ENCODE results near the gene LGALS8. TPM values are rescaled to one million over a fixed set of nuclear protein-coding genes. Genes with fewer than 3 reads are reported as not detected.

The LGALS8 gene
- total RNA-seq, 5 donors from 2014 or later (not counting 1 experiment from before 2014, with no cell fraction given) = 106 to 147 (median 124) TPM

DNA sequence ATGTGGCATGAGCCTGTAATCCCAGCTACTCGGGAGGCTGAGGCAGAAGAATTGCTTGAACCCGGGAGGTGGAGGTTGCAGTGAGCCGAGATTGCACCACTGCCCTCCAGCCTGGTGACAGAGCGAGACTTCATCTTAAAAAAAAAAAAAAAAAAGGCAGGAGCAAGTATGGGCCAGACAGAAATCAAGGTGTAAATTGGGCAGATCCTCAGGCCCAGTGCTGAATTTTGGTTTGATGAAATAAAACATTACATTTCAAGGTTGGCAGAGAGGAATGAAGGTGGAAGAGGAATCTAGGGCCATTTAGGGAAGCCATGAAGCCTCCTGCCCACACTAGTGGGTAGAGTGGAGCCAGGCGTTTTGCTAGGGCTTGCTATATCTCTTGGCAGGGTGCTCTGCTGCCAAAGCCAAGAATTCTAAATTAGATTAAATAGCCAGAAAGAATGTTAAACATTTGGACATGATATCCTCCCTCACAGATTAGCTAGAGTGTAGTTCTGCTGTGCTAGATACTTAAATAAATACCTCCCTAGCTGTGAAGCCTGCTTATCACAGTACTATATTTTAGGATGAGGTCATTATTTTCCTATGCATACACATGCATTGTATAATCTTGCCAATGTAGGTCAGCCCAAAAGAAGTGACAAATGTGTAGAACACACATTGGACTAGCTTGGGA is 16.6 kb upstream of the LGALS8 start:
- H3K36me3 ChIP-seq (ENCODE audit: control insufficient read depth in 2 of 2, extremely low read depth in 1 of 2, insufficient read depth in 1 of 2, low read length in 1 of 2) = no peaks in the 10 kb centered on the region
- no peaks in the 10 kb centered on the region for H3K9me3 ChIP-seq
- H3K27me3 ChIP-seq (replicated peaks in 1 of 2; ENCODE audit: control insufficient read depth in 2 of 2, extremely low read depth in 1 of 2, insufficient read depth in 2 of 2, low read length in 1 of 2) = no peaks in the 10 kb centered on the region
- no peak overlapping the region for H3K27ac Mint-ChIP-seq
- H3K36me3 Mint-ChIP-seq = no peaks in the 10 kb centered on the region
- POLR2A ChIA-PET = interaction anchor here in 1 of 2 donors (0.6 kb wide), 1 partner anchor 49 kb away, joined by 6 read pairs; no protein-coding TSS in a partner anchor
- H3K27ac ChIP-seq (ENCODE audit: low read length) = no peak overlapping the region
- H3K4me1 Mint-ChIP-seq = peaks cover 20 to 38% (median 29%) of the 10 kb centered on the region in 3 donors
- no peak for DNase-seq
- no peak overlapping the region for H3K4me3 ChIP-seq (ENCODE audit: control insufficient read depth in 1 of 2, extremely low read depth in 1 of 2, low read length in 1 of 2)
- CTCF ChIA-PET = no interaction called here
- peaks cover 0 to 4% of the 10 kb centered on the region in 2 donors for H3K27me3 Mint-ChIP-seq
- ATAC-seq (replicated peaks in 1 of 4) = no peak
- 97% methylated on average over 3 of the region's 5 CpGs for WGBS (ENCODE audit: insufficient coverage)
- H3K9me3 Mint-ChIP-seq = no peaks in the 10 kb centered on the region
- no peak overlapping the region for H3K4me3 Mint-ChIP-seq
- H3K4me1 ChIP-seq (ENCODE audit: control insufficient read depth in 1 of 2, extremely low read depth in 1 of 2, insufficient read depth in 2 of 2, low read length in 2 of 2) = peaks cover 2 to 10% of the 10 kb centered on the region in 2 experiments

DNA sequence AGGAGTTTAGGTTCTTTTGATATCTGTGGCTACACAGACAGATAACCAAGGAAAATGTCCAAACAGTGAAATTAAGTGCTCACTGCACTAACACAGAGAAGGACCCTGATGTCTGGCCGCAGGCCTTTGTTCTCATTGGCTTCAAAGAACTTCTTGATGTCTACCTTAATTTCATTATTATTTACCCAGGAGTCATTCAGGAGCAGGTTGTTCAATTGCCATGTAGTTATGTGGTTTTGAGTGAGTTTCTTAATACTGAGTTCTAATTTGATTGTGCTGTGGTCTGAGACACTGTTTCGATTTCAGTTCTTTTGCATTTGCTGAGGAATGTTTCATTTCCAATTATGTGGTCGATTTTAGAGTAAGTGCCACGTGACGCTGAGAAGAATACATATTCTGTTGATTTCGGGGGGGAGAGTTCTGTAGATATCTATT is 15.2 kb upstream of the LGALS8 start:
- POLR2A ChIA-PET = no interaction called here
- H3K27ac ChIP-seq (ENCODE audit: low read length) = no peak overlapping the region
- peaks cover 0 to 4% of the 10 kb centered on the region in 2 donors for H3K27me3 Mint-ChIP-seq
- no peaks in the 10 kb centered on the region for H3K36me3 Mint-ChIP-seq
- H3K27ac Mint-ChIP-seq = peak overlapping the region; percentile 55 to 61
- H3K4me1 Mint-ChIP-seq = peaks cover 6 to 24% (median 19%) of the 10 kb centered on the region in 3 donors
- H3K9me3 ChIP-seq = no peaks in the 10 kb centered on the region
- no peak for DNase-seq
- H3K4me1 ChIP-seq (ENCODE audit: control insufficient read depth in 1 of 2, extremely low read depth in 1 of 2, insufficient read depth in 2 of 2, low read length in 2 of 2) = peaks cover 0 to 4% of the 10 kb centered on the region in 2 experiments
- 46% methylated on average over 4 of the region's 6 CpGs for WGBS (ENCODE audit: insufficient coverage)
- H3K9me3 Mint-ChIP-seq = no peaks in the 10 kb centered on the region
- H3K4me3 Mint-ChIP-seq = peak overlapping the region in 2 of 3 donors; percentile 18 to 43
- H3K27me3 ChIP-seq (replicated peaks in 1 of 2; ENCODE audit: control insufficient read depth in 2 of 2, extremely low read depth in 1 of 2, insufficient read depth in 2 of 2, low read length in 1 of 2) = no peaks in the 10 kb centered on the region
- no peak for ATAC-seq (replicated peaks in 1 of 4)
- H3K4me3 ChIP-seq (ENCODE audit: control insufficient read depth in 1 of 2, extremely low read depth in 1 of 2, low read length in 1 of 2) = no peak overlapping the region
- H3K36me3 ChIP-seq (ENCODE audit: control insufficient read depth in 2 of 2, extremely low read depth in 1 of 2, insufficient read depth in 1 of 2, low read length in 1 of 2) = no peaks in the 10 kb centered on the region
- CTCF ChIA-PET = interaction anchor here in 1 of 2 donors (0.6 kb wide), 1 partner anchor 101 kb away, joined by 3 read pairs; no protein-coding TSS in a partner anchor

DNA sequence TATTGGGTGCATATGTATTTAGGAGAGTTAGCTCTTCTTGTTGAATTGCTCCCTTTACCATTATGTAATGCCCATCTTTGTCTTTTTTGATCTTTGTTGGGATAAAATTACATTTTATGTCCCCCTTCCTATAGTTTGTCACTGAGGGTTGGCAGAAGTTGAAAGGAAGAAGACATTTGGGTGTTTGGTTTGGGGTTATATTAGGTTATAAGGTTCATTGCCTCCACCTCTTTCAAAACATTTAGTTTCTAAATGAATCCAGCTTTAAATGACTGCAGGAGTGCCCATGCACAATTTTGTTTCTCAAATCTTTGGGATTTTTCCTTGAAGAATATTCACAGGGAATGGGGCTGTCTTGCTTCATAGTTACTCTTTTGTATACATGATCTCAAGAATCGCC is 14.6 kb upstream of the LGALS8 start:
- H3K9me3 ChIP-seq = no peaks in the 10 kb centered on the region
- 100% methylated on average over 1 of the region's 1 CpG for WGBS (ENCODE audit: insufficient coverage)
- Mint-ChIP-seq H3K4me3 (no peak overlapping the region), H3K27me3 (peaks cover 0 to 4% of the 10 kb centered on the region in 2 donors), H3K36me3 (no peaks in the 10 kb centered on the region), H3K27ac (no peak overlapping the region), H3K4me1 (peaks cover 6 to 24% (median 19%) of the 10 kb centered on the region in 3 donors), H3K9me3 (no peaks in the 10 kb centered on the region)
- H3K27ac ChIP-seq (ENCODE audit: low read length) = no peak overlapping the region
- H3K4me1 ChIP-seq (ENCODE audit: control insufficient read depth in 1 of 2, extremely low read depth in 1 of 2, insufficient read depth in 2 of 2, low read length in 2 of 2) = peaks cover 0 to 4% of the 10 kb centered on the region in 2 experiments
- no peaks in the 10 kb centered on the region for H3K36me3 ChIP-seq (ENCODE audit: control insufficient read depth in 2 of 2, extremely low read depth in 1 of 2, insufficient read depth in 1 of 2, low read length in 1 of 2)
- no peak overlapping the region for H3K4me3 ChIP-seq (ENCODE audit: control insufficient read depth in 1 of 2, extremely low read depth in 1 of 2, low read length in 1 of 2)
- no peak for DNase-seq
- ATAC-seq (replicated peaks in 1 of 4) = no peak
- CTCF ChIA-PET = no interaction called here
- POLR2A ChIA-PET = no interaction called here
- no peaks in the 10 kb centered on the region for H3K27me3 ChIP-seq (replicated peaks in 1 of 2; ENCODE audit: control insufficient read depth in 2 of 2, extremely low read depth in 1 of 2, insufficient read depth in 2 of 2, low read length in 1 of 2)

DNA sequence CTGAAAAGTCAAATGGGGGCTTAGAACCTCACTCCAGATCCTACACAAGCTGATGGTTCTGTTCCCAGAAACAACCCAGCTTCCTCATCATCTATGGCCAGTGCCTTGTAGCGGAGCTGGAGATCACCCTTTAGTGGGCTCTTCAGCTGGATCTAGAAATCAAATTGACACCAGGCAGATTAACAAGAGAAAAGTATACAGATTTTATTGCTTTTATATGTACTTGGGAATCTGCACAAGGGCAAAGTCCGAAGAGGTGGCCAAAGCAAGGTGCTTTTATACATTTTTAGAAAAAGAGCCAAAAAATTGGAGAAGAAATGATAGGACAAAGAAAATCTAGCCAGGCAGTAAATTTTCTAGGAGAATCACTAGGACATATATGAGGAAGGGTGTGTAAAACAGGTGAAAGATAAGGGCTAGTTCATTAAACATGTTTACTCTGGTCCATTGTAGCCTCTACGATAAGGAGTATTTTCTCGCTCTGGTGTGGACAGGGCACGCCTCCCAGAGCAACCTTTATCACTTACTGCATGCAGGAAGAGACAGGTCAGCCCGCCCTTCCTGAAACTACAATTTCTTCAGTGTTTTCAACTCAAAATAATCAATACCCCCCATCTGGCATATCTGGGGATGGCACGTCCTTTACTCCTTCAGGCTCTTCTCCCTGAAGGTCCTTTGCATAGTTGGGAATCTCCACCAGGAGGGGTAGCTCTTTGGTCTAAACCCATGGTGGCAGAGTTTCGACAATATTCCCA is 14.0 kb upstream of the LGALS8 start:
- ATAC-seq (replicated peaks in 1 of 4) = no peak
- no peaks in the 10 kb centered on the region for H3K9me3 Mint-ChIP-seq
- H3K27me3 ChIP-seq (replicated peaks in 1 of 2; ENCODE audit: control insufficient read depth in 2 of 2, extremely low read depth in 1 of 2, insufficient read depth in 2 of 2, low read length in 1 of 2) = no peaks in the 10 kb centered on the region
- H3K36me3 ChIP-seq (ENCODE audit: control insufficient read depth in 2 of 2, extremely low read depth in 1 of 2, insufficient read depth in 1 of 2, low read length in 1 of 2) = no peaks in the 10 kb centered on the region
- ChIA-PET CTCF (interaction anchor here in 1 of 2 donors (0.7 kb wide), 1 partner anchor 403 kb away, joined by 3 read pairs; no protein-coding TSS in a partner anchor), POLR2A (no interaction called here)
- H3K36me3 Mint-ChIP-seq = no peaks in the 10 kb centered on the region
- H3K27me3 Mint-ChIP-seq = peaks cover 0 to 4% of the 10 kb centered on the region in 2 donors
- no peak overlapping the region for H3K4me3 ChIP-seq (ENCODE audit: control insufficient read depth in 1 of 2, extremely low read depth in 1 of 2, low read length in 1 of 2)
- peak overlapping the region in 1 of 2 donors; percentile 55 for H3K27ac Mint-ChIP-seq
- H3K27ac ChIP-seq (ENCODE audit: low read length) = no peak overlapping the region
- DNase-seq = no peak
- no peak overlapping the region for H3K4me3 Mint-ChIP-seq
- H3K9me3 ChIP-seq = no peaks in the 10 kb centered on the region
- WGBS (ENCODE audit: insufficient coverage) = 100% methylated on average over 1 of the region's 8 CpGs
- peaks cover 0 to 4% of the 10 kb centered on the region in 2 experiments for H3K4me1 ChIP-seq (ENCODE audit: control insufficient read depth in 1 of 2, extremely low read depth in 1 of 2, insufficient read depth in 2 of 2, low read length in 2 of 2)
- H3K4me1 Mint-ChIP-seq = peaks cover 6 to 24% (median 19%) of the 10 kb centered on the region in 3 donors

DNA sequence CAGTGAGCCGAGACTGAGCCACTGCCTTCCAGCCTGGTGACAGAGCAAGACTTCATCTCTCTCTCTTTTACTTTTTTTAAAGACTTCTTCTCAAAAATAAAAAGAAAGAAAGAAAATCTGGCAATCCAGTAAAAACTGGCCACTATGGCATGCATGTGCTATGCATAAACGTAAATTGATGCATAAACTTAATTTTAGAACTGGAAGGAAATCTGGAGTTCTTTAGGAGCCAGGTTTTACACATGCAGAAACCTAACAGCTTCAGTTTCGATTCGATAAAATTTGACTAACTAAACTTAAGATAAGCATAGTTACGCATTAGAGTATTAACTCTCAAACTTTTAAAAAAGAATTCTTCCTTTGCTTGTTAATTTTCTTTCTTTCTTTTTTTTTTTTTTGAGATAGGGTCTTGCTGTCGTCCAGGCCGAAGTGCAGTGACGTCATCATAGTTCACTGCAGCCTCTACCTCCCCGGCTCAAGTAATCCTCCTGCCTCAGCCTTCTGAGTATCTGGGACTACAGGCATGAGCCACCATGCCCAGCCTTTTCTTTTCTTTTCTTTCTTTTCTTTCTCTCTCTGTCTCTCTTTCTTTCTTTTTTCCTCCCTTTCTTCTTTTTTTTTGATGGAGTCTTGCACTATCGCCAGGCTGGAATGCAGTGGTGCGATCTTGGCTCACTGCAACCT is 11.9 kb upstream of the LGALS8 start:
- 100% methylated on average over 2 of the region's 11 CpGs for WGBS (ENCODE audit: insufficient coverage)
- Mint-ChIP-seq H3K27ac (no peak overlapping the region), H3K36me3 (no peaks in the 10 kb centered on the region), H3K27me3 (peaks cover 0 to 4% of the 10 kb centered on the region in 2 donors), H3K9me3 (no peaks in the 10 kb centered on the region), H3K4me1 (peaks cover 20 to 42% (median 37%) of the 10 kb centered on the region in 3 donors), H3K4me3 (no peak overlapping the region)
- peaks cover 5 to 14% of the 10 kb centered on the region in 2 experiments for H3K4me1 ChIP-seq (ENCODE audit: control insufficient read depth in 1 of 2, extremely low read depth in 1 of 2, insufficient read depth in 2 of 2, low read length in 2 of 2)
- DNase-seq (no peak), ATAC-seq (replicated peaks in 1 of 4) (no peak)
- no peak overlapping the region for H3K4me3 ChIP-seq (ENCODE audit: control insufficient read depth in 1 of 2, extremely low read depth in 1 of 2, low read length in 1 of 2)
- no peaks in the 10 kb centered on the region for H3K27me3 ChIP-seq (replicated peaks in 1 of 2; ENCODE audit: control insufficient read depth in 2 of 2, extremely low read depth in 1 of 2, insufficient read depth in 2 of 2, low read length in 1 of 2)
- POLR2A ChIA-PET = interaction anchor here in 1 of 2 donors (0.7 kb wide), 2 partner anchors 16 to 354 kb away, joined by 3 read pairs; no protein-coding TSS in a partner anchor
- no peaks in the 10 kb centered on the region for H3K9me3 ChIP-seq
- CTCF ChIA-PET = interaction anchor here (0.6 to 0.7 kb wide), 2 partner anchors 54 to 230 kb away, joined by 3 read pairs; partner anchors contain the start of gene ERO1B (in 1 of the 2)
- H3K36me3 ChIP-seq (ENCODE audit: control insufficient read depth in 2 of 2, extremely low read depth in 1 of 2, insufficient read depth in 1 of 2, low read length in 1 of 2) = no peaks in the 10 kb centered on the region
- no peak overlapping the region for H3K27ac ChIP-seq (ENCODE audit: low read length)

Measured in T-cell (primary cell).